ENCODE measurements around the gene TSPO2. TPM values are rescaled to one million over a fixed set of nuclear protein-coding genes. Genes with fewer than 3 reads are reported as not detected.

TSPO2 gene
- total and polyA plus RNA-seq, 2 of the 8 experiments (the other 6 are each of a cell fraction or from before 2014, with no cell fraction given), result not detected

- Histone ChIP-seq H2BK12ac (ENCODE audit: low read depth, low read length) (no peak overlapping the region), H4K91ac (replicated peaks; ENCODE audit: insufficient read length, low read length) (no peak overlapping the region), H3K4ac (replicated peaks; ENCODE audit: insufficient read length, low read depth, low read length) (no peak overlapping the region), H3K9me3 (ENCODE audit: insufficient read depth in 2 of 2, low read depth in 1 of 2, low read length in 1 of 2) (no peaks in the 10 kb centered on the region), H4K5ac (ENCODE audit: insufficient read length, low read depth, low read length) (no peak overlapping the region), H3K56ac (replicated peaks; ENCODE audit: insufficient read length, low read depth, low read length) (no peak overlapping the region), H2AK5ac (ENCODE audit: low read depth, low read length) (no peak overlapping the region), H2BK20ac (ENCODE audit: low read length) (no peak overlapping the region), H2BK5ac (ENCODE audit: low read depth, low read length) (no peak overlapping the region), H3K4me2 (ENCODE audit: insufficient read depth in 1 of 2, low read depth in 2 of 2, low read length in 2 of 2) (no peak overlapping the region), H3K4me1 (replicated peaks in 1 of 4; ENCODE audit: control insufficient read depth in 3 of 4, insufficient read depth in 4 of 4, low read length in 3 of 4) (no peaks in the 10 kb centered on the region), H3K27me3 (replicated peaks in 1 of 4; ENCODE audit: control insufficient read depth in 3 of 4, extremely low read depth in 1 of 4, insufficient read depth in 3 of 4, low read length in 3 of 4) (no peaks in the 10 kb centered on the region), H4K8ac (ENCODE audit: extremely low read depth, insufficient read depth, low read length) (no peak overlapping the region), H3K4me3 (ENCODE audit: extremely low read depth in 1 of 4, insufficient read depth in 2 of 4, low read depth in 3 of 4, low read length in 4 of 4) (no peak overlapping the region), H3K79me1 (ENCODE audit: low read depth, low read length) (no peaks in the 10 kb centered on the region), H3K27ac (ENCODE audit: low read depth, low read length) (no peak overlapping the region), H3K9ac (replicated peaks in 1 of 4; ENCODE audit: extremely low read depth in 1 of 4, low read depth in 3 of 4, low read length in 3 of 4) (no peak overlapping the region), H3K14ac (ENCODE audit: insufficient read length) (no peak overlapping the region), H2BK15ac (ENCODE audit: low read length) (no peak overlapping the region), H3K79me2 (ENCODE audit: control insufficient read depth in 1 of 2, insufficient read depth in 2 of 2, low read length in 2 of 2) (no peaks in the 10 kb centered on the region), H3K23me2 (ENCODE audit: low read depth, low read length) (no peaks in the 10 kb centered on the region), H3K23ac (ENCODE audit: insufficient read length) (no peak overlapping the region), H3K36me3 (ENCODE audit: control insufficient read depth in 2 of 4, insufficient read depth in 4 of 4, low read length in 3 of 4) (peaks cover 44 to 96% (median 82%) of the 10 kb centered on the region in 4 experiments), H2BK120ac (replicated peaks; ENCODE audit: low read depth, low read length) (no peak overlapping the region), H2AFZ (ENCODE audit: low read length) (no peak overlapping the region), H3K18ac (ENCODE audit: extremely low read depth, low read length) (no peak overlapping the region), H4K20me1 (replicated peaks in 1 of 2; ENCODE audit: control insufficient read depth in 1 of 2, insufficient read depth in 2 of 2, low read length in 2 of 2) (peaks cover 6 to 9% of the 10 kb centered on the region in 2 experiments)
- ChIA-PET POLR2A (ENCODE audit: partially characterized antibody) (no interaction called here), CTCF (ENCODE audit: partially characterized antibody) (interaction anchor here (0.6 to 2.1 kb wide), 4 partner anchors 9 to 98 kb away, joined by 3 to 8 read pairs (median 6); no protein-coding TSS in a partner anchor)
- DNase-seq (ENCODE audit: low read depth in 1 of 2, low spot score in 2 of 2) (no peak), FAIRE-seq (no peak)
- WGBS, 2 experiments (ENCODE audit: extremely low coverage in 1 of 2, insufficient coverage in 1 of 2, insufficient read length in 1 of 2, insufficient replicate concordance in 2 of 2, low coverage in 1 of 2, low lambda C conversion rate in 2 of 2, missing lambda C conversion rate in 1 of 2), result 88% methylated on average over 6 of the region's 6 CpGs; no CpG with 5 or more reads in 1 of the 2 experiments
- TF ChIP-seq RNF2 (IDR thresholded peaks at IDR 0.05; ENCODE audit: borderline replicate concordance, low read depth, low read length, missing control alignments, poor library complexity, severe bottlenecking) (no peak), KDM4A (IDR thresholded peaks at IDR 0.05; ENCODE audit: low read depth, low read length, severe bottlenecking) (no peak), TEAD4 (IDR thresholded peaks at IDR 0.05; ENCODE audit: low read depth, low read length) (no peak), KDM1A (IDR thresholded peaks at IDR 0.05; ENCODE audit: borderline replicate concordance, low read length) (no peak), USF2 (IDR thresholded peaks at IDR 0.05; ENCODE audit: low read length) (no peak), TAF7 (optimal IDR thresholded peaks at IDR 0.05; ENCODE audit: borderline replicate concordance, low read depth, low read length) (no peak), NANOG (IDR thresholded peaks at IDR 0.05; ENCODE audit: insufficient read depth, low read depth, low read length, poor library complexity, severe bottlenecking) (no peak)
These were observed 51.5 kb downstream of the TSPO2 start for GRCh38 chr6:41093729-41094128.

Data from H1 (cell line).